Heart left ventricle (tissue), 16 donors: ENCODE data around the gene MAP2K4. TPM values are rescaled to one million over a fixed set of nuclear protein-coding genes. Genes with fewer than 3 reads are reported as not detected.
"Not testable (repeated sequence)": the region's sequence is repeated elsewhere in the genome, so short reads cannot be mapped to it uniquely, and the experiment has no call there.

ENCODE experiments used
- ATAC-seq, 4 donors: fragments of 200-7000 bp; cut with Tn5 transposase; one replicate each; pipeline ENCODE4 v1.9.1; 2020 to 2022; ENCODE audit warnings: moderate library complexity in 4 of 4, mild to moderate bottlenecking in 3 of 4, moderate number of reproducible peaks in 1 of 4
- DNase-seq, 5 donors: peaks; one replicate each; pipeline ENCODE4 v3.0.0-alpha.2; 2020
- H3K27ac ChIP-seq, 12 donors: fragments of 200-600 bp; sonication (generic) in 4 of 12; one replicate each; pipeline versions ENCODE4 v1.5.0 to v1.8.0; 2016 to 2022; ENCODE audit warnings: mild to moderate bottlenecking in 2 of 12
- H3K27me3 ChIP-seq, 9 donors: fragments of 200-600 bp; sonication (generic) in 2 of 9; one replicate each; pipeline versions ENCODE4 v1.5.1 to v1.8.0; 2016 to 2022; ENCODE audit warnings: mild to moderate bottlenecking in 3 of 9
- H3K36me3 ChIP-seq, 9 donors: fragments of 200-600 bp; sonication (generic) in 2 of 9; one replicate each; pipeline versions ENCODE4 v1.5.0 to v1.8.0; 2018 to 2022; ENCODE audit warnings: mild to moderate bottlenecking in 2 of 9
- H3K4me1 ChIP-seq, 12 donors: fragments of 200-600 bp; sonication (generic) in 4 of 12; one replicate each; pipeline versions ENCODE4 v1.5.0 to v1.8.0; 2016 to 2022; ENCODE audit warnings: mild to moderate bottlenecking in 3 of 12
- H3K4me3 ChIP-seq, 12 donors: fragments of 200-600 bp; sonication (generic) in 4 of 12; one replicate each; pipeline versions ENCODE4 v1.5.0 to v1.8.0; 2017 to 2022; ENCODE audit warnings: mild to moderate bottlenecking in 9 of 12, moderate library complexity in 4 of 12
- H3K9me3 ChIP-seq, 12 donors: fragments of 200-600 bp; sonication (generic) in 4 of 12; one replicate each; pipeline versions ENCODE4 v1.5.0 to v1.8.0; 2016 to 2022; ENCODE audit warnings: mild to moderate bottlenecking in 1 of 12
- POLR2A ChIP-seq, 2 donors: fragments of 450-650 bp; IDR thresholded peaks; one replicate each; pipeline ENCODE4 v1.6.1; 2017; ENCODE audit warnings: antibody characterized with exemption in 2 of 2, mild to moderate bottlenecking in 2 of 2, moderate library complexity in 2 of 2
- WGBS, 4 donors: extraction: QIAGEN DNeasy Blood & Tissue Kit in 2 of 4; methylation state at CpG; one replicate each; pipeline versions ENCODE4 v1.1.5 to v1.1.7; 2013 to 2018; 5-methylcytosine and 5-hydroxymethylcytosine counted together
- intact Hi-C, 10 donors: fragments of 100-400 bp; cut with DNase I; formaldehyde crosslinking; loops; one replicate each; pipeline versions ENCODE4 v1.11.1 to v1.14.2; 2022
- long read RNA-seq, 3 donors: library from polyadenylated mRNA; unstranded; transcript quantifications; one replicate each; pipeline ENCODE4 v2.0.0, GENCODE V29; 2020 to 2021
- polyA plus RNA-seq, 2 donors: library from polyadenylated mRNA; stranded (reverse); fragments of 200-250 nt; gene quantifications; one replicate each; pipeline ENCODE4 v1.2.3, GENCODE V29; 2013
- total RNA-seq, 9 donors: library from RNA; depleted of rRNA in 2 of 9; stranded (reverse); fragments of >200 nt in 2 of 9; fragmentation: NEBNext Ultra II Directional in 3 of 9; extraction: Animal tissue kit (Norgen Biotek cat#: 25700) in 3 of 9; gene quantifications; one replicate each; pipeline versions ENCODE4 v1.1.0 to v1.2.4, GENCODE V29; 2016 to 2023
- TF ChIP-seq, protein P1 (sequence below), 12 donors: fragments of 200-600 bp; sonication (generic) in 4 of 12; IDR thresholded peaks; one replicate each; pipeline versions ENCODE4 v1.5.0 to v1.8.0; 2018 to 2022; ENCODE audit warnings: antibody characterized with exemption in 12 of 12, mild to moderate bottlenecking in 5 of 12
- donor health status: ischemic (EF 13 %, LVEDD 7.1; RV severe dilation, severe dysfunction).
- donor health status: healthy with polysubstance abuse.
- donor health status: DM: no; HTN: yes; CAD: no.
- donor health status: DM: no; HTN: no; CAD: no.
- donor health status: ischemic (EF 25% LVEDD 6.9; RV normal size, moderate dysfunction).
- donor health status: ischemic (EF 25% LVEDD 5.7; RV mildly dilated, moderate dysfunction).
- donor health status: healthy.
- donor health status: DM: yes; HTN: yes; CAD: no.
- donor health status: ischemic (EF 35%, LVEDD 5.7; RV mildly dilated, moderate dysfunction).
- donor health status: nonischemic (EF 11% LVEDD 7.7; RV severe dilation, severe dysfunction).
- donor health status: DM: yes; HTN: yes; CAD: no.
- donor health status: PGD.
- donor health status: ischemic (EF 29% LVEDD 5.4; RV normal size, mild dysfunction).
- donor health status: nonischemic (EF 23%, LVEDD 6.1; RV moderate dilation, normal function).

MAP2K4 gene
- 10 to 100 TPM; 18.8 to 37.5 (median 32.7) TPM for total RNA-seq
- 10 to 100 TPM in 1 of 2 donors, 1 to 10 TPM in 1; 7.9 to 27.4 TPM for polyA plus RNA-seq
- long read RNA-seq, donor 1, transcript MAP2K4-201 (11 exons, 3,826 nt), result major isoform, 10 of 17 reads
- long read RNA-seq, donor 1, partial matches to known transcripts, result 1 of 17 reads
- long read RNA-seq, donor 1, other reads (novel, unspliced or antisense), result 2 of 17 reads
- long read RNA-seq, donor 2, partial matches to known transcripts, result 7 of 10 reads
- long read RNA-seq, donor 2, other reads (novel, unspliced or antisense), result 0 of 10 reads
- long read RNA-seq, donor 3, transcript MAP2K4-201 (11 exons, 3,826 nt), result major isoform, 24 of 34 reads
- long read RNA-seq, donor 3, partial matches to known transcripts, result 2 of 34 reads
- long read RNA-seq, donor 3, other reads (novel, unspliced or antisense), result 2 of 34 reads

DNA sequence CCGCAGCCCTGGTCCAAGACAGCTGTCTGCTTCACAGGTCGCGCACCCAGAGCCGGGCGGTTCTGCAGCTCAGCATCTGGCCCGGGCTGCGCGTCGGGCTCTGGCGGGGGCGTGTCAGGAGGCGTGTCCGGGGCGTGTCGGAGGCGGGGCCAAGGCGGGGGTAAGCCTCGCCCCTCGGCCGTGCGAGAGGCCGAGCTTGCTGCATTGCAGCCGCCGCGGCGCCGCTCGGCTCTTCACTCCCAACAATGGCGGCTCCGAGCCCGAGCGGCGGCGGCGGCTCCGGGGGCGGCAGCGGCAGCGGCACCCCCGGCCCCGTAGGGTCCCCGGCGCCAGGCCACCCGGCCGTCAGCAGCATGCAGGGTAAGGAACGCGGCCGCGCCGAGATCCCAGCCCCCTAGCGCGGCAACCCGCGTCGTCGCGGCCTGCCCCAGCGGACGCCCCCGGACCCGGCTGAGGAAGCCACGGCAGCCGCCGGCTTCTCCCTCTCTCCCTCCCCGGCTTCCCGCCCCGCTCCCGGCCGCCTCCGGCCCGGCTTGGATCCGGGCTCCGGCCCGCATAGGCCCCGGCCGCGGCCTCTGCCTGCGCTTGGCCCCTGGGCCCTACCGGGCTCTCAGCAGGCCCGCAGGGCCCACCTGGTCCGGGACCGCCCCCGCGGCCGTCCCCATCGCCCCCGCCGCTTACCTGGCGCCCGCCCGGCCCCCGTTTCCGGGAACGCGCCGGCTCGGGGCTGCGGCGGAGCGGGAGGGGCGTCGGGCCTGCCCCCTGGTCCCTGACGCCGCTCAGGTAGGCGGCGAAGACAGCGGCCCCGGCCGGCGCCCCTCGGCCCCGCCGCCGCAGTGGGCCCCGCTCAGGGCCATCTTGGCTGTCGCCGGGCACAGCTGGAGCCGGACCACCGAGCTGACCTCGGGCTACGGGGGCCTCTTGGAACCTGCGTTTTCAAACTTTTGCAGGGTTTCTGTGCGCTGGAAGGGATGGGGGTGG is at the start of gene MAP2K4:
MAP2K4 (plus strand) TSS at position 236 of the 981 bp plus-strand sequence; CDS start at position 246, 10 bp downstream.
- peak within 1 kb of the TSS; percentile 65 to 98 (median 90) for H3K4me3 ChIP-seq
- H3K4me1 ChIP-seq, result peaks cover 0 to 45% (median 26%) of the 10 kb centered on the region in 12 donors
- TF ChIP-seq POLR2A (IDR thresholded peaks at IDR 0.05), result peak; percentile 79 to 95
- TF ChIP-seq, protein P1, sequence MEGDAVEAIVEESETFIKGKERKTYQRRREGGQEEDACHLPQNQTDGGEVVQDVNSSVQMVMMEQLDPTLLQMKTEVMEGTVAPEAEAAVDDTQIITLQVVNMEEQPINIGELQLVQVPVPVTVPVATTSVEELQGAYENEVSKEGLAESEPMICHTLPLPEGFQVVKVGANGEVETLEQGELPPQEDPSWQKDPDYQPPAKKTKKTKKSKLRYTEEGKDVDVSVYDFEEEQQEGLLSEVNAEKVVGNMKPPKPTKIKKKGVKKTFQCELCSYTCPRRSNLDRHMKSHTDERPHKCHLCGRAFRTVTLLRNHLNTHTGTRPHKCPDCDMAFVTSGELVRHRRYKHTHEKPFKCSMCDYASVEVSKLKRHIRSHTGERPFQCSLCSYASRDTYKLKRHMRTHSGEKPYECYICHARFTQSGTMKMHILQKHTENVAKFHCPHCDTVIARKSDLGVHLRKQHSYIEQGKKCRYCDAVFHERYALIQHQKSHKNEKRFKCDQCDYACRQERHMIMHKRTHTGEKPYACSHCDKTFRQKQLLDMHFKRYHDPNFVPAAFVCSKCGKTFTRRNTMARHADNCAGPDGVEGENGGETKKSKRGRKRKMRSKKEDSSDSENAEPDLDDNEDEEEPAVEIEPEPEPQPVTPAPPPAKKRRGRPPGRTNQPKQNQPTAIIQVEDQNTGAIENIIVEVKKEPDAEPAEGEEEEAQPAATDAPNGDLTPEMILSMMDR (IDR thresholded peaks at IDR 0.05), result no peak
- WGBS, 4 donors, result 0 to 2% (median 1%) methylated on average over 12 to 123 of the region's 123 CpGs
- no peaks in the 10 kb centered on the region for H3K9me3 ChIP-seq
- DNase-seq (peak; percentile 93 to 98 (median 94)), ATAC-seq (peak; percentile 99 to 100 (median 100))
- peaks cover 0 to 4% (median 0%) of the 10 kb centered on the region in 9 donors for H3K27me3 ChIP-seq
- intact Hi-C loops, result loop anchor here in 2 of 10 donors (1.0 to 2.0 kb wide), 2 partner anchors 24 kb away; partner anchors contain the start of gene ZNF18 (in 2 of the 2)
- no peaks in the 10 kb centered on the region for H3K36me3 ChIP-seq
- peak within 1 kb of the TSS; percentile 41 to 92 (median 86) for H3K27ac ChIP-seq

- H3K36me3 ChIP-seq, result peaks cover 0 to 11% (median 9%) of the 10 kb centered on the region in 9 donors
- H3K27ac ChIP-seq, H3K4me1 ChIP-seq, H3K4me3 ChIP-seq, H3K27me3 ChIP-seq, DNase-seq, intact Hi-C loops, ATAC-seq: not testable (repeated sequence)
- H3K9me3 ChIP-seq, result peaks cover 0 to 14% (median 2%) of the 10 kb centered on the region in 12 donors
- WGBS, 4 donors, result 93 to 97% (median 96%) methylated on average over 19 of the region's 19 CpGs
Measured at GRCh38 chr17:11972741-11973140, 47.9 kb upstream of the MAP2K4 start.

DNA sequence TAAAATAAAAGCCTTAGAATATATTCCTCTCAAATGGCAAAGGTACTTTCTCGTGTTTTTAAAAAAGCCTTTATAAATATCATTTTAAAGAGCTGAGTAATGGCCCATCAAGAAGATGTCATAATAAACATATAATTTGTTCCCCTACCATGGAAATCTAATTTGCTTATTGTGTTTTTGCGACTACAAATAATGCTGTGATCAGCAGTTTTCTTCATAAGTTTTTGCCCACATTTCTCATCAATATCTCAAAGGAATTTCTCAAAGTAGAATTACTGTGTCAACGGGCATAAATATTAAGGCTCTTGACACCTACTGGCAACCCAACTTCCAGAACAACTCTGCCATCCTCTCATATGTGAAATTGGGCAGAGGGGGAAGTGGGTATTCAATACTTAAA is 40.9 kb upstream of the MAP2K4 start:
- H3K27ac ChIP-seq, result no peak overlapping the region
- TF ChIP-seq POLR2A (IDR thresholded peaks at IDR 0.05), result no peak
- TF ChIP-seq, protein P1 (IDR thresholded peaks at IDR 0.05), result no peak
- DNase-seq, result no peak
- no peaks in the 10 kb centered on the region for H3K4me1 ChIP-seq
- no peak overlapping the region for H3K4me3 ChIP-seq
- peaks cover 3 to 70% (median 40%) of the 10 kb centered on the region in 9 donors for H3K36me3 ChIP-seq
- H3K9me3 ChIP-seq, result no peaks in the 10 kb centered on the region
- no peaks in the 10 kb centered on the region for H3K27me3 ChIP-seq
- intact Hi-C loops, result loop anchor here in 3 of 10 donors (5.0 to 10.0 kb wide), 3 partner anchors 335 to 1105 kb away; no protein-coding TSS in a partner anchor
- ATAC-seq, result no peak
- 89 to 97% (median 94%) methylated on average over 3 of the region's 3 CpGs for WGBS, 4 donors

- Histone ChIP-seq H3K27me3 (no peaks in the 10 kb centered on the region), H3K4me1 (no peaks in the 10 kb centered on the region), H3K27ac (no peak overlapping the region), H3K9me3 (no peaks in the 10 kb centered on the region), H3K36me3 (peaks cover 3 to 79% (median 42%) of the 10 kb centered on the region in 9 donors), H3K4me3 (no peak overlapping the region)
- intact Hi-C loops, result loop anchor here in 3 of 10 donors (5.0 to 10.0 kb wide), 3 partner anchors 336 to 1106 kb away; no protein-coding TSS in a partner anchor
- 74 to 95% (median 84%) methylated on average over 2 of the region's 2 CpGs for WGBS, 4 donors
- ATAC-seq, result no peak
- no peak for DNase-seq
- TF ChIP-seq, protein P1 (IDR thresholded peaks at IDR 0.05), result peak in 4 of 12 donors; percentile 7 to 30 (median 21)
- TF ChIP-seq POLR2A (IDR thresholded peaks at IDR 0.05), result no peak
Measured at GRCh38 chr17:11980813-11981212, 39.9 kb upstream of the MAP2K4 start.
